ENCODE measurements around the gene SP3. TPM values are rescaled to one million over a fixed set of nuclear protein-coding genes. Genes with fewer than 3 reads are reported as not detected.

SP3 gene
- total RNA-seq, 1 donor from 2014 or later: 79.9 TPM

GRCh38 chr2:173868406-173868805 lies 96.8 kb downstream of the SP3 start:
- TF ChIP-seq, protein P1, sequence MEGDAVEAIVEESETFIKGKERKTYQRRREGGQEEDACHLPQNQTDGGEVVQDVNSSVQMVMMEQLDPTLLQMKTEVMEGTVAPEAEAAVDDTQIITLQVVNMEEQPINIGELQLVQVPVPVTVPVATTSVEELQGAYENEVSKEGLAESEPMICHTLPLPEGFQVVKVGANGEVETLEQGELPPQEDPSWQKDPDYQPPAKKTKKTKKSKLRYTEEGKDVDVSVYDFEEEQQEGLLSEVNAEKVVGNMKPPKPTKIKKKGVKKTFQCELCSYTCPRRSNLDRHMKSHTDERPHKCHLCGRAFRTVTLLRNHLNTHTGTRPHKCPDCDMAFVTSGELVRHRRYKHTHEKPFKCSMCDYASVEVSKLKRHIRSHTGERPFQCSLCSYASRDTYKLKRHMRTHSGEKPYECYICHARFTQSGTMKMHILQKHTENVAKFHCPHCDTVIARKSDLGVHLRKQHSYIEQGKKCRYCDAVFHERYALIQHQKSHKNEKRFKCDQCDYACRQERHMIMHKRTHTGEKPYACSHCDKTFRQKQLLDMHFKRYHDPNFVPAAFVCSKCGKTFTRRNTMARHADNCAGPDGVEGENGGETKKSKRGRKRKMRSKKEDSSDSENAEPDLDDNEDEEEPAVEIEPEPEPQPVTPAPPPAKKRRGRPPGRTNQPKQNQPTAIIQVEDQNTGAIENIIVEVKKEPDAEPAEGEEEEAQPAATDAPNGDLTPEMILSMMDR (IDR thresholded peaks at IDR 0.05; ENCODE audit: partially characterized antibody, unreplicated experiment): no peak
- DNase-seq: no peak
- Mint-ChIP-seq H3K27me3 (ENCODE audit: unreplicated experiment) (no peaks in the 10 kb centered on the region), H3K4me1 (ENCODE audit: low read depth, unreplicated experiment) (peaks cover 12% of the 10 kb centered on the region), H3K27ac (ENCODE audit: unreplicated experiment) (no peak overlapping the region), H3K9me3 (ENCODE audit: unreplicated experiment) (peaks cover 3% of the 10 kb centered on the region), H3K36me3 (ENCODE audit: unreplicated experiment) (no peaks in the 10 kb centered on the region), H3K4me3 (ENCODE audit: unreplicated experiment) (no peak overlapping the region)

GRCh38 chr2:173866874-173867618 lies 98.1 kb downstream of the SP3 start:
- no peak for DNase-seq
- peak overlapping the region; percentile 19 for H3K27ac Mint-ChIP-seq (ENCODE audit: unreplicated experiment)
- H3K9me3 Mint-ChIP-seq (ENCODE audit: unreplicated experiment): peaks cover 3% of the 10 kb centered on the region
- TF ChIP-seq, protein P1 (IDR thresholded peaks at IDR 0.05; ENCODE audit: partially characterized antibody, unreplicated experiment): no peak
- H3K4me3 Mint-ChIP-seq (ENCODE audit: unreplicated experiment): peak overlapping the region; percentile 30
- peaks cover 12% of the 10 kb centered on the region for H3K4me1 Mint-ChIP-seq (ENCODE audit: low read depth, unreplicated experiment)
- H3K27me3 Mint-ChIP-seq (ENCODE audit: unreplicated experiment): no peaks in the 10 kb centered on the region
- no peaks in the 10 kb centered on the region for H3K36me3 Mint-ChIP-seq (ENCODE audit: unreplicated experiment)

GRCh38 chr2:173865971-173866873 lies 99.0 kb downstream of the SP3 start:
- no peak for DNase-seq
- H3K27me3 Mint-ChIP-seq (ENCODE audit: unreplicated experiment): no peaks in the 10 kb centered on the region
- peak overlapping the region; percentile 19 for H3K27ac Mint-ChIP-seq (ENCODE audit: unreplicated experiment)
- no peak overlapping the region for H3K4me3 Mint-ChIP-seq (ENCODE audit: unreplicated experiment)
- peaks cover 12% of the 10 kb centered on the region for H3K4me1 Mint-ChIP-seq (ENCODE audit: low read depth, unreplicated experiment)
- peaks cover 3% of the 10 kb centered on the region for H3K9me3 Mint-ChIP-seq (ENCODE audit: unreplicated experiment)
- TF ChIP-seq, protein P1 (IDR thresholded peaks at IDR 0.05; ENCODE audit: partially characterized antibody, unreplicated experiment): no peak
- no peaks in the 10 kb centered on the region for H3K36me3 Mint-ChIP-seq (ENCODE audit: unreplicated experiment)

DNA sequence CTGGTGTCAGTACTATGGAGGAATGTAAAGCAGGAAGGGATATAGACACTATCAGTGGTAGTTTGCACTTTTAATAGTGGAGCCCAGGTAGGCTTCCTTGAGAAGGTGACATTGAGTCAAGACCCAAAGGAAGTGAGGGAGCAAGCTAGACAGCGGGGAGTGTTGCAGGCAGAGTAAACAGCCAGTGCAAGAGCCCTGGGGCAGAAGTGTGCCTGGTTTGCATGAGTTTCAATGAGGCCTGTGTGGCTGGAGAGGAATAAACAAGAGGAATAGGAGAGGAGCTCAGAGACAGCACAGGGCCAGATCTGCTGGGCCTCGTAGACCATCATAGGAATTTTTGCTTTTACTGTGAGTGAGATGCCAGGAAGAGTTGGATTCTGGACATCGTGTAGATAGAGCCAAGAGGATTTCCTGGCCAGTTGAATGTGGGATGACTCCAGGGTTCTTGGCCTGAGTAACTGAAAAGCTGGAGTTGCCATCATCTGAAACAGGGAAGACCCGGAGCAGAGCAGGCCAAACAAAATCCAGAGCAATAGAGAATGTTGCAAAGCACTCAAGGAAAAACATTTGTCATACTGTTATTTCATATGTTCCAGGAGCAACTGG lies 102.5 kb downstream of the SP3 start:
- no peak overlapping the region for H3K27ac Mint-ChIP-seq (ENCODE audit: unreplicated experiment)
- no peaks in the 10 kb centered on the region for H3K27me3 Mint-ChIP-seq (ENCODE audit: unreplicated experiment)
- H3K36me3 Mint-ChIP-seq (ENCODE audit: unreplicated experiment): no peaks in the 10 kb centered on the region
- peaks cover 3% of the 10 kb centered on the region for H3K9me3 Mint-ChIP-seq (ENCODE audit: unreplicated experiment)
- H3K4me1 Mint-ChIP-seq (ENCODE audit: low read depth, unreplicated experiment): peaks cover 17% of the 10 kb centered on the region
- TF ChIP-seq, protein P1 (IDR thresholded peaks at IDR 0.05; ENCODE audit: partially characterized antibody, unreplicated experiment): no peak
- DNase-seq: no peak
- no peak overlapping the region for H3K4me3 Mint-ChIP-seq (ENCODE audit: unreplicated experiment)
